Ectodermal cell (in vitro differentiated cells): ENCODE results near the gene HSP90AB1.

Experiments
- H3K27ac ChIP-seq: 2 replicates; pipeline ENCODE4 v1.7.0; 2013; ENCODE audit warnings: mild to moderate bottlenecking, low read depth, low read length; ENCODE audit not compliant: insufficient read depth, poor library complexity, severe bottlenecking
- H3K27me3 ChIP-seq: 2 replicates; pipeline ENCODE4 v1.7.0; 2013; ENCODE audit warnings: mild to moderate bottlenecking, low read length; ENCODE audit not compliant: insufficient read depth, control insufficient read depth, poor library complexity, severe bottlenecking
- H3K36me3 ChIP-seq: one replicate; pipeline ENCODE4 v1.7.0; 2013; ENCODE audit warnings: low read length; ENCODE audit not compliant: control insufficient read depth, insufficient read depth
- H3K4me1 ChIP-seq: one replicate; pipeline ENCODE4 v1.7.0; 2013; ENCODE audit warnings: low read length; ENCODE audit not compliant: control insufficient read depth, insufficient read depth
- H3K4me3 ChIP-seq: 2 replicates; pipeline ENCODE4 v1.7.0; 2013; ENCODE audit warnings: low read depth, low read length, control low read depth; ENCODE audit not compliant: insufficient read depth
- H3K9me3 ChIP-seq: 2 replicates; pipeline ENCODE4 v1.7.0; 2013; ENCODE audit warnings: mild to moderate bottlenecking, low read length, moderate library complexity; ENCODE audit not compliant: control insufficient read depth
- WGBS, 2 experiments: methylation state at CpG; one replicate each; pipeline ENCODE4 v1.1.7; 2013; ENCODE audit warnings: missing lambda C conversion rate in 2 of 2; 5-methylcytosine and 5-hydroxymethylcytosine counted together

Gene HSP90AB1

GRCh38 chr6:44235891-44236516, 10.9 kb upstream of the HSP90AB1 start:
- no peak overlapping the region for H3K27ac ChIP-seq
- no peak overlapping the region for H3K4me3 ChIP-seq
- H3K9me3 ChIP-seq: no peaks in the 10 kb centered on the region
- peaks cover 12% of the 10 kb centered on the region for H3K36me3 ChIP-seq
- WGBS, 2 experiments: 88 to 93% methylated on average over 5 to 6 of the region's 6 CpGs
- peaks cover 15% of the 10 kb centered on the region for H3K4me1 ChIP-seq
- H3K27me3 ChIP-seq: no peaks in the 10 kb centered on the region

DNA sequence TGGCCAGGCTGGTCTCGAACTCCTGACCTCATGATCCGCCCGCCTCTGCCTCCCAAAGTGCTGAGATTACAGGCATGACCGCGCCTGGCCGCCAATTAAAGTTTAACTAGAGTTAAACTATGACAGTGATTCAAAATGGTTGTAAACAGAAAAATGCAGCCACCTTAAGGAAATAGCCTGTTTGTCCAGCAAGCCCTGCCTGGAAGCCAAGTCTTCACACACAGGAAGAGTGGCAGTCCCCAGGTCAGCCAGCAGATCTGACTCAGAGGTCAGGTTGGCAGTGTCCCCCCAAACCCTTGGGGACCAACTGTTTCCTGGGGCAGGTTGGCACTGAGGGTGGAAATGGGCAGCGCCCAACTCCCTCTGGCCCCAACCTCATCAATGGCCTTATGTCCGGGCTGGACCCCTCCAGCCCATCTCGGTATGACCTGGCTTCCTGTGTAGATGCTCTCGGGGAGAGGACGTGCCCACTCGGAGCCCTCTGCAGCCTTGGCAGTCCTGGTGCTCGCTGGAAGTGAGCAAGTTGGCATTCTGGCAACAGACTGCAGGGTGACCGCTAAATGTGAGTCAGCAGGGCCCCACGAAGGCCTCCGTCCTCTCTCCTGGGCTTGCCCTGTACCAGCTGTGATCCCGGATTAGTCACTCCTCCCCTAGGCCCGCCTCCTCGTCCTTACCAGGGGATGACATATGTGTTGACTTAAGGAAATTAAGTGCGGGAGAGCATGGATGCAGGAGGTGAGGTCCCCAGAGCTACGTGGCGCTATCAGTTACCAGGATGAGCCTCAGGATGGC, 9.7 kb upstream of the HSP90AB1 start:
- WGBS, 2 experiments: 45 to 50% methylated on average over 22 of the region's 22 CpGs
- H3K36me3 ChIP-seq: peaks cover 12% of the 10 kb centered on the region
- no peak overlapping the region for H3K27ac ChIP-seq
- H3K4me3 ChIP-seq: peak overlapping the region; percentile 39
- no peaks in the 10 kb centered on the region for H3K9me3 ChIP-seq
- peaks cover 15% of the 10 kb centered on the region for H3K4me1 ChIP-seq
- H3K27me3 ChIP-seq: no peaks in the 10 kb centered on the region

GRCh38 chr6:44237813-44238433, 9.0 kb upstream of the HSP90AB1 start:
- 3% methylated on average over 42 of the region's 42 CpGs for WGBS, 2 experiments
- H3K27me3 ChIP-seq: no peaks in the 10 kb centered on the region

DNA sequence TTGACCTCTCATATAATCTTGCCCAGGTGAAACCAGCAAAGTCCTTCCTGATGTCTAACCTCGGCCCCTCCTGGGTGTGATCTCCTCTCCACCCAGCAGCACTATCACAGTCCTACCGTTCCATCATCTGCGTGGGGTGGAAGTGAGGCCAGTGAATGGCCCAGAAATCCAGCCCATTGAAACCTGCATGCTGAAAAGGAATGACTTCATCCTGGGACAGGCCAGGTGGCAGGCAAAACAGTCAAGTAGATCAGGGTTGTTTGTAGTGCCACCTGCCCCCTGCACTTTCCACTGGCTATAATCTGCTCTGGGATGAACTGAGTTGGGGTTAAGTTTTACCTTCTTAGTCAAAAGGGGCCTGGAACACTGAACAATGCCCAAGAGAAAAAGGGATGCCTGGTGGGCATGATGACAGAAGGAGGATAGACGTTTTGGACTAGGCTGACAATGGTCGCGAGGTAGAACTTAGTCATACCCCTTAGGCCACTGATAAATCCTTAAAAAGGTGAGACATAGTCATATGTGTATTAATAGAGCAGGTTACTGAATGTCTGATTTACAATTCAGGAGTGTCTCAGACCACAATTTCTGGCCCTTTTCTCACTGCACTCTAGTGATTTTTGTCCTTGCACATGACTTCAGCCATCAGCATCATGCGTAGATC, 8.1 kb upstream of the HSP90AB1 start:
- no peak overlapping the region for H3K4me3 ChIP-seq
- no peaks in the 10 kb centered on the region for H3K27me3 ChIP-seq
- H3K4me1 ChIP-seq: peaks cover 15% of the 10 kb centered on the region
- 90 to 94% methylated on average over 7 of the region's 7 CpGs for WGBS, 2 experiments
- no peaks in the 10 kb centered on the region for H3K36me3 ChIP-seq
- no peak overlapping the region for H3K27ac ChIP-seq
- H3K9me3 ChIP-seq: no peaks in the 10 kb centered on the region

More at GRCh38 chr6:44237813-44238433, 9.0 kb upstream of the HSP90AB1 start:
- peak overlapping the region; percentile 39 for H3K4me3 ChIP-seq
- peaks cover 6% of the 10 kb centered on the region for H3K36me3 ChIP-seq
- H3K9me3 ChIP-seq: no peaks in the 10 kb centered on the region
- peaks cover 15% of the 10 kb centered on the region for H3K4me1 ChIP-seq
- H3K27ac ChIP-seq: no peak overlapping the region

DNA sequence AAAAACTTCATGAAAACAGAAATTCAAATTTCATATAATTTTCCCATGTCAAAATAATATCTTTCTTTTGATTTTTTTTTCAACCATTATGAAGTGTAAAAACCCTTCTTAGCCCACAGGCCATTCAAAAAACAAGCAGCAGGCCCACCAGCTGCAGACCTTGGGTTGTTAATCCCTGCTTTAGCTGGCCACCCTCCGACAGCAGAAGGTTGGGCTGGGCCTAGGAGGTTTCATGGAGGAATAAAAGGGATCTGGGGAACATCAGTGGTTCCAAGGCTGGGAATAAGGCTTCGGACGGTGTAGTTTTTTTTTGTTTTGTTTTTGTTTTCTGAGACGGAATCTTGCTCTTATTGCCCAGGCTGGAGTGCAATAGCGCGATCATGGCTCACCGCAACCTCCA, 3.6 kb upstream of the HSP90AB1 start:
- Histone ChIP-seq H3K4me3 (no peak overlapping the region), H3K36me3 (no peaks in the 10 kb centered on the region), H3K9me3 (no peaks in the 10 kb centered on the region), H3K27me3 (no peaks in the 10 kb centered on the region), H3K27ac (no peak overlapping the region), H3K4me1 (peaks cover 12% of the 10 kb centered on the region)
- WGBS, 2 experiments: 88 to 90% methylated on average over 7 of the region's 7 CpGs

GRCh38 chr6:44245391-44245911, 1.4 kb upstream of the HSP90AB1 start:
- no peaks in the 10 kb centered on the region for H3K9me3 ChIP-seq
- peaks cover 16% of the 10 kb centered on the region for H3K4me1 ChIP-seq
- H3K36me3 ChIP-seq: peaks cover 16% of the 10 kb centered on the region
- H3K4me3 ChIP-seq: peak overlapping the region; percentile 92
- peak overlapping the region; percentile 36 for H3K27ac ChIP-seq
- H3K27me3 ChIP-seq: no peaks in the 10 kb centered on the region
- 70 to 73% methylated on average over 12 of the region's 12 CpGs for WGBS, 2 experiments

DNA sequence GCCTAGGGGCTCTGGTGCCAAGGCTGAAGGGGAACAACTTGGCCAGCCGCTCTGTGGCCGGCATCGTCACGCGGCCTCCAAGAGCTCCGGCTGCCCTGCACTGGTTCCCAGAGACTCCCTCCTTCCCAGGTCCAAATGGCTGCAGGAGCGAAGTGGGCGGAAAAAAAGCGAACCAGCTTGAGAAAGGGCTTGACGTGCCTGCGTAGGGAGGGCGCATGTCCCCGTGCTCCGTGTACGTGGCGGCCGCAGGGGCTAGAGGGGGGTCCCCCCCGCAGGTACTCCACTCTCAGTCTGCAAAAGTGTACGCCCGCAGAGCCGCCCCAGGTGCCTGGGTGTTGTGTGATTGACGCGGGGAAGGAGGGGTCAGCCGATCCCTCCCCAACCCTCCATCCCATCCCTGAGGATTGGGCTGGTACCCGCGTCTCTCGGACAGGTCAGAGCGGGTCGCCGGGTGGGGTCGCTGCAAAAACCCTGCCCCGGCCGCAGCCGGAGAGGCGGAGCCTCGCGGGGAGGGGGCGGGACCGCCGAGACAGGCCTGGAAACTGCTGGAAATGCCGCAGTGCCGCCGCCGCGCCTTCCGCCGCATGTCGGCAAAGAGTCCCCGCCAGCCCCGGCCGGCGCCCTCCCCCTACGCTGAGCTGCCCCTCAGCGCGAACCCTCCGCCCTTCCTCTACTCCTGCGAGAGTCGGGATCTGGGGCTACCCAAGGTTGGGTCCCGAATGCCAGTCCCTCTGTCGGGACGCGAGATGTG, 814 bp upstream of the HSP90AB1 start:
- no peaks in the 10 kb centered on the region for H3K9me3 ChIP-seq
- peaks cover 16% of the 10 kb centered on the region for H3K4me1 ChIP-seq
- H3K36me3 ChIP-seq: peaks cover 23% of the 10 kb centered on the region
- H3K4me3 ChIP-seq: peak overlapping the region; percentile 92
- WGBS, 2 experiments: 1 to 2% methylated on average over 62 of the region's 62 CpGs
- H3K27me3 ChIP-seq: no peaks in the 10 kb centered on the region
- peak overlapping the region; percentile 87 for H3K27ac ChIP-seq

DNA sequence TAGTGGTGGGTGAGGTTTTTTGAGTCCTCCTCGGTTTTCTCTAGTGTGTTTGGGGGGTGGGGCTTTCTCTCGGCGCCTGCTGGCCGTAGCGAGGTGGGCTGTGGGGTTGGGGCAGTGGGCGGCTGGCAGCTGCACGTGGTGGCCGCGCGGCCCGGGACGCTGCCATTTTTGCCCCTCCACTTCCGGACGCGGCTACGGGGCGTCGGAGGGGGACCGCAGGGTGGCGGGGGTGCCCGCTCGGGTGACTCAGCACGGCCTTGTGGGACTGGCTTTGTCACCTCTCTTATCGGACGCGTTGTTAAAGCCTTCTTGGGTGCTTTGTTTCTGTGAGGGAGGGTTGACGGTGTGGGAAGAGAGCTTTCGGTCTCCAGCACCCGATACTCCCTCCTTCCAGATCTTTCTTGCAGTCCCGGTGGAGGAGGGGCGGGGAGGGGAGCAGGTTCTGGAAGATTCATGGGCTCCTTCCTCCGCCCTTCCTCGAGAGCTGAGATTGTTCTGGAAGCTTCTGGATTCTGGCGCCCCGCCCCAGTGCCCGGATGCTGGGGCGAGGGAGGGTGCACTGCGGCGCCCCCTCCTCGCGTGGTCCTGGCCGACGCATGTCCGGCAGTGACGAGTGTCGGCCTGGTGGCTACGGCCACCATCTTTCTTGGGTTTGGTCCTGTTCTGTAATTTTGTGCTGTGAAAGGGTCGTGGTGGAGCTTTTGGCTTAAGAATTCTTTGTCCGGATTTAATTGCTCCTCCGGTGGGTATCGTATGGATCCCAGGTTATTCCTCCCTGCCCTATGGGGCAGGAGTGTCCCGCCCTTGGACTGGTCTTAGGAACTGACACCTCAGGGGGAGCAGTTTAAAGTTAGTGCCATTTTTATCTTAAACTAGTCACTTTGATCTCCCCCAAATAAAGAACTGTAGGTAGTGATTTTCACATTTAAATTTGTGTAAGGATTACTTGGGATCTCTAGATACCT, 719 bp downstream of the HSP90AB1 start:
- peak overlapping the region; percentile 88 for H3K27ac ChIP-seq
- peaks cover 37% of the 10 kb centered on the region for H3K36me3 ChIP-seq
- WGBS, 2 experiments: 0 to 1% methylated on average over 52 of the region's 52 CpGs
- no peaks in the 10 kb centered on the region for H3K9me3 ChIP-seq
- no peaks in the 10 kb centered on the region for H3K27me3 ChIP-seq
- H3K4me1 ChIP-seq: peaks cover 16% of the 10 kb centered on the region
- peak overlapping the region; percentile 92 for H3K4me3 ChIP-seq

DNA sequence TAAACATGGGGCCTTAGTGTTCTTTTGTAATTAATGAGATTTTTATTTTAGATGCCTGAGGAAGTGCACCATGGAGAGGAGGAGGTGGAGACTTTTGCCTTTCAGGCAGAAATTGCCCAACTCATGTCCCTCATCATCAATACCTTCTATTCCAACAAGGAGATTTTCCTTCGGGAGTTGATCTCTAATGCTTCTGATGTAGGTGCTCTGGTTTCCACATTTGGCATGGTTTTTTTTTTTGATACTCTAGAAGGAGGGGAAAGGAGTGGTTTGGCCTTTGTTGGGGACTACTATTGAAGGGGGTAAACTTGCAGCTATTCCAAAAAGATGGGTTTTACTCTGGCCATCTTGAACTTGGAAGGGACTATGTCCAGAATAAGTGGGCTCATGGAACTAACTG, 1.7 kb downstream of the HSP90AB1 start:
- H3K9me3 ChIP-seq: no peaks in the 10 kb centered on the region
- H3K4me1 ChIP-seq: peaks cover 16% of the 10 kb centered on the region
- H3K27ac ChIP-seq: no peak overlapping the region
- H3K36me3 ChIP-seq: peaks cover 47% of the 10 kb centered on the region
- peak overlapping the region; percentile 92 for H3K4me3 ChIP-seq
- 60 to 78% methylated on average over 1 of the region's 1 CpG for WGBS, 2 experiments
- H3K27me3 ChIP-seq: no peaks in the 10 kb centered on the region
